GM21786 (cell line): ENCODE measurements around the gene ADGRD2.

Experiments used
- ATAC-seq: cut with Tn5 transposase; IDR thresholded peaks from one replicate; pipeline ENCODE4 v1.9.1; 2021; ENCODE audit not compliant: unreplicated experiment

Gene ADGRD2

DNA sequence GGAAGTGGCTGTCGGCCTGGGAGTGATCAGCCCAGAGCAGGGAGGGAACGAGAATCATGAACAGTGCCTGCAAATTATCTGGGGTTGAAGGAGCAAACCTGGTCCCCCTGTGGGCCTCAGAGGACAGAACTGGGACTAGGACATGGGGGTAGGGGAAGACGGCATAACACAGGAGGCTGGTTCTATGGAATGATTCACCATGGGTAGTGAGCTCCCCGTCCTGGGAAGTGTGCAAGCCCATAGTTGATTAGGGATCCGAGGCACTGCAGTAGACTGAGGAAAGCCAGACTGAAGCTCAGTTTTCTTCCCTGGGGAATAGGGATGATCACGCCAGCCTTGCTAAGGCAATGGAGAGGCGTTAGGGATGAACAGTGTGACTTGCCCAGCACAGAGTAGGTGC, 5.6 kb downstream of the ADGRD2 start:
- no peak for ATAC-seq

DNA sequence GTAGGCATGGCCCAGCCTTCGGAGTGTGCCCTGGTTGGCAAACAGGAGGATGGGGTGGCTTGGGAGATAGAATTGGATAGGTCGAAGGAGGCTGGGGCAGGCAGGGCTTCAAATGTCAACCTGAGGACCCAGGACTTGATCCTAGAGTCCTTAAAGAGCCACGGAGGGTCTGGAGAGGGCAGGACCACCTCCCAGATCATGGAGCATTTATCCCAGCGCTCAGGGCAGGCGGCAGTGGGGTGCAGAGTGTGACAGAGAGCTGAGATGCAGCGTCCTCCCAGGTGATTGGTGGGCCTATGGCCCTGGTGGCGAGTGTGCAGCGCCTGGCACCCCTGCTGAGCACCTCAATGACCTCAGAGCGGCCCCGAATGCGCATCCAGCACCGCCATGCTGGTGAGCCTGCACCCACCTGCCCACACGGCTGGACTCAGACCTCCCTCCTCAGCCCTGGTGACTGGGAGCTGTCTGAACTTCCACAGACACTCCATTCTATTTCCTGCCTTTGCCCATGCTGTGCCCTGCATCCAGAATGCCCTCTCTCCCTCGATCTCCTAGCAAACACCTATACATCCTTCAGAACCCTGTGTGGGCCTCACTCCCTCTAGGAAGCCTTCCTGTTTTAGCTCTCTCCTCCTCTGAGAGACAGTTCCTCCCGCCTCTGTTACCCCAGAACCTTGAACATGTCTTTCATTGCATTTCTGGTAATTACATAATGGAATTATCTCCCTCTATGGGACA, 6.3 kb downstream of the ADGRD2 start:
- ATAC-seq = no peak

DNA sequence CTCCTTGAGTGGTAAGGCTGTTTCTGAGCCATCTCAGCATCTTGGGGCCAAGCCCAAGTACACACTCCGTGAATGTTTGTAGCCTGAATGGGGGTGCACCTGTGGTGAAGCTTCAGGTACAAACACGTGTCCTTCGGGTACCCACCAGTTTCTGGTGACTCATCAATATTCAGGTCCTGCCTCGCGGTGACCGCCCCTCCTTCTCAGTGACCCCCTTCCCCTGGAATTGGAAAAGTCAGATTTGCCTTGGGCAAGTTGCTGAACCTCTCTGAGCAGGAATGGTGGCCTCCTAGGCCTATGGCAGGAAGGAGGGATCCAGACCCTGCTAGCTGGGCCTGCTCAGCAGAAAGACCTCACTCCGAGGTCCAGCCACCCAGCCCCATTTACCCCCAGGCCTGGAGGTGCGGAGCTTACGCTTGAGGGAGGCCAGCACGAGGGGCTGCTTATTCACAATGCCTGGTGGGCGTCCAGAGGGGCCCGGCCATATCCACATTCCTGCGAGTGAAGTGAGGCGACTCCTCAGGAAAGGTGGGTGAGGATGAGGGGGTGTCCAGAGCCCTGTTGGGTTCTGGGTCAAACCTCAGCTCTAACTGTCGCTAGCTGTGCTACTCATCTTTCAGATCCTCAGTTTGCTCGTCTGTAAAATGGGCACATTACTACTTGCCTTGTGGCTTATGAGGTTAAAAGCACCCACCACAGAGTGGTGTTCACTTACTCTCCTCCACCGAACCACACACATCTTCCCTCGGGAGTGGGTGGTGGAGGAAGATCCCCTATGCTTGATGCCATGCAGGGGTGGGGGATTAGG, 7.0 kb downstream of the ADGRD2 start:
- no peak for ATAC-seq

DNA sequence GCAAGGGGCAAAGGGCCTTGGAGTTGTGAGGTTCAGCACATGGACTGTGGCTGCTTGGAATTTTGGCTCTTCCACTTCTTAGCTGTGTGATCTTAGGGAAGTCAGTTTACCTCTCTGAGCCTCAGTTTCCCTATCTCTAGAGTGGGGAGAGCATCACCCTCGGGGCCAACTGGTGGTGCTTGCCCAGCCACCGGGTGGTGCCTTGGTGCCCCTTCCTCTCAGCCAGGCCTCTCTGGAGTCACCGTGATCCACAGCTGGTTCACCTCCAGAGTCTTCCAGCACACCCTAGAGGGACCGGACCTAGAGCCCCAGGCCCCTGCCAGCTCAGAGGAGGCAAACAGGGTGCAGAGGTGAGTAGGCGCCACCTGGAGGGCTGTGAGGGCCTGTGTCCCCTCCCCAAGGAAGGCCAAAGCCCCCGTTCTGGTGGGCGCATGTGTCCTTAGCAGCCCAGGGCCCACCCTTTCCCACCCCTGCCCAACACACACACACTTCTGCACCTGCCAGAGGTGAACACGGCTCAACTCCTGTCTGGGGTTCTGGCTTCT, 7.7 kb downstream of the ADGRD2 start:
- no peak for ATAC-seq

DNA sequence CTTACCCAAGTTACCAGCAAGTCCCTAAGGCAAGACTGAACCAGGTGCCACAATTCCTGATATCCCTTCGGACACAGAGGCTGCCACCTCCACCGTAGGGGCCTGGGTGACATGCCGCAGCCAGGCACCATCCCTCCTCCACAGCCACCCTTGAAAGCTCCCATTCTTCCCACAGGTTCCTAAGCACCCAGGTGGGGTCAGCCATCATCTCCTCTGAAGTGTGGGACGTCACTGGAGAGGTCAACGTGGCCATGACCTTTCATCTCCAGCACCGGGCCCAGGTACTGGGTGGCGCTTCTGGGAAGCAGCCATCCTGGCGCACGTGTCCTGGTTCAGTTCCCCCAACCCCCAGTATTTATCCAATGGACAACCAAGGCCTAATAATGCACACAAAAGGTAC, 8.2 kb downstream of the ADGRD2 start:
- ATAC-seq = no peak

DNA sequence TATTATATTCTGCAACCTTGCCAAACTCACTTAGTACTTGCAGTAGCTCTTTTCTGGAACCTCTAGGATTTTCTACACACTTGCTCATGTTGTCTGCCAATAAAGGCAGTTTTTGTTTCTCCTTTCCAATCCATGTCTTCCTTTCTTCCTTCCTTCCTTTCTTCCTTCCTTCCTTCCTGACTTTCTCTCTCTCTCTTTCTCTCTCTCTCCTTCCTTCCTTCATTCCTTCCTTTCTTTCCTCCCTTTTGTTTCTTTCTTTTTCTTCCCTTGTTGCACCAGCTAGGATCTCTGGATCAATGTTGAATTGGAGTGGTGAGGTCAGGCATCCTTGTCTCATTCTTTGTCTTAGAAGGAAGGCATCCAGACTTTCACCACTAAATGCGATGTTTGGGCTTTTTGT, 12.5 kb downstream of the ADGRD2 start:
- ATAC-seq = no peak

DNA sequence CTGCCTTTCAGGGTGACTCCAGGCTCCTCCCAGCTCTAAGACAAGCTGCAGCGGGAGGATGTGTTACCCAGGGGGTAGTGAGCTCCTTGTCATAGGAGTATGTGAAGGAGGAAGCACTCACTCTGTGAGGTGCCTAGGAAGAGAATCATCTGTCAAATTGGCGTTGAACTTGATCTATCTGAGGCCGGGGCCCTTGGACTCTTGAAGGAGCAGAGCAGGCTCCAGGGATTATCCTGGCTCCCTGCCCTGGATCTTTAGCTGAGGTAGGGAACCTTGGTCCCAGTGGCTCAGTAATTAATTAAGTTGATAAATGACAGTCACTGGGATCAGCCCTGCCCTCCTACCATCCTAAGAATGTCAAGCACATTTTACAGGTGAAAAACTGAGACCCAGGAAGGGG, 15.5 kb downstream of the ADGRD2 start:
- no peak for ATAC-seq

DNA sequence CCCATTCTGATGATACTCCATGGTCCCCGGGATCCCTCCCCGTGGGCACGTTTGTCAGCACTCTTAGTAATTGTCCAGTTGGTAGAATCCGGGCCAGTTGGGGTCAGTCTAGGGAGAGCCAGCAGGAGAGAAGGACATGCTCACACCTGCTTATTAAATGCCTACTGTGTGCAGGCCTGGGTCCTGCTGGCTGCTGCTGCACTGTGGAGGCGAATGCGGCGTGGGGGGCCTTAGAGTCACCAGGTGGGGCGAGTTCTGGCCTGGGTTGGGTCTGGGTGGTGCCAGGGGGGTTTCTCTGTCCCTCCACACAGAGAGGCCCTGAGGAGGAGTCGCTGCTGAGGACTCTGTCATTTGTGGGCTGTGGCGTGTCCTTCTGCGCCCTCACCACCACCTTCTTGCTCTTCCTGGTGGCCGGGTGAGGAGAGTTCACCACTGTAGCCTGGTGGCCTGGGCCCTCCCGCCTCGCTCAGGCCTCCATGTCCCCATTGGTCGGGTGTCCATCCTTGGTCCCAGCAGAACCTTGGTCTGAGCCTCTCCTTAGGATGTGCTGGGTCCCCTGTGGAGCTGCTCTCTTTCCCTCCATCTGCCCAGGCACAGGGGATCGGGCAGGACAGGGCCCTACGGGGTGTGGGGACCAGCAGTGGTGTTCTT, 17.3 kb downstream of the ADGRD2 start:
- no peak for ATAC-seq

DNA sequence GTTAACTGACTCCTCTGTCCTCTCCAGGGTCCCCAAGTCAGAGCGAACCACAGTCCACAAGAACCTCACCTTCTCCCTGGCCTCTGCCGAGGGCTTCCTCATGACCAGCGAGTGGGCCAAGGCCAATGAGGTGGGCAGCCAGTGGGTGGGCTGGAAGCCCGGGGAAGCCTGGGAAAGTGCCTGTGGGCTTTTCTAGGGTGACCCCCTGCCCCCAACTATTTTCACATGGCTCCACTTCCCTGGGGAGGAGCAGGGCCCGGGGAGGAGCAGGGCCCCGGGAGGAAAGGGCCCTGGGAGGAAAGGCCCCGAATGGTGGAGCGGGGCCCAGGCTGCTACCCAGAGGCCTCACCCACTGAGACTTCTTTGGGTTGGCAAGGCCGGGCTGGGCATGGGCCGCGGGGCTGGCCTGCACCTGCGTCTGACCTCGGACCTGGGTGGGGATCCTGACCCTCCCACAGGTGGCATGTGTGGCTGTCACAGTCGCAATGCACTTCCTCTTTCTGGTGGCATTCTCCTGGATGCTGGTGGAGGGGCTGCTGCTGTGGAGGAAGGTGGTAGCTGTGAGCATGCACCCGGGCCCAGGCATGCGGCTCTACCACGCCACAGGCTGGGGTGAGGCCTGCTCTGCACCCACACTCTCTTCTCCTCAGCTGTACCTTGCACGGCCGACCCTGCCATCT, 17.9 kb downstream of the ADGRD2 start:
- ATAC-seq = no peak

DNA sequence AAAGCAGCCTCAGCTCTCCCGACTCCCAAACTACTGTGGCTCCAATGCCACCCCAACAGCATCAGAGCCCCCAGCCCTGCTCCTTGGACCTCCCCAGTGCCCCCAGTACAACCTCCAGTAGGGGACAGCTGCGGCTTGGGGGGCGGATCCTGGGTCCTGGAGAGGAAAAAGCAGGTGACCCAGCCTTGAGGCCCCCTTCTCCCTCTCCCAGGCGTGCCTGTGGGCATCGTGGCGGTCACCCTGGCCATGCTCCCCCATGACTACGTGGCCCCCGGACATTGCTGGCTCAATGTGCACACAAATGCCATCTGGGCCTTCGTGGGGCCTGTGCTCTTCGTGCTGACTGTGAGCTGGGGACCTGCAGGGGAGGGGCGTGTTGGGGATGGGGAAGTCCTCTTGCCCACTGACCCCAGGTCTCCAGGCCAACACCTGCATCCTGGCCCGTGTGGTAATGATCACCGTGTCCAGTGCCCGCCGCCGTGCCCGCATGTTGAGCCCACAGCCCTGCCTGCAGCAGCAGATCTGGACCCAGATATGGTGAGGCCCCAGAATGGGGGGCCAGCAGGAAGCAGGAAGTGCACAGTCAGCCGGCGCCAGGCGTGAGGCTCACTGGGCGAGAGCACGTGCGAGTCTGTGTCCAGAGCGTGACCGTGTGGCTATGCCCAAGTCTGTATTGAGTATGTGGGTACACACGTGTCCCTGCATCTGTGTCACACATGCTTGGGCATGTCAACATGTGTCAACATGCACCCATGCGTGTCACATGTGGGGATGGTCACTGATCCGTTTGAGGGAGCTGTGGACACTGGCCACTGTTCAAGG, 19.0 kb downstream of the ADGRD2 start:
- no peak for ATAC-seq

DNA sequence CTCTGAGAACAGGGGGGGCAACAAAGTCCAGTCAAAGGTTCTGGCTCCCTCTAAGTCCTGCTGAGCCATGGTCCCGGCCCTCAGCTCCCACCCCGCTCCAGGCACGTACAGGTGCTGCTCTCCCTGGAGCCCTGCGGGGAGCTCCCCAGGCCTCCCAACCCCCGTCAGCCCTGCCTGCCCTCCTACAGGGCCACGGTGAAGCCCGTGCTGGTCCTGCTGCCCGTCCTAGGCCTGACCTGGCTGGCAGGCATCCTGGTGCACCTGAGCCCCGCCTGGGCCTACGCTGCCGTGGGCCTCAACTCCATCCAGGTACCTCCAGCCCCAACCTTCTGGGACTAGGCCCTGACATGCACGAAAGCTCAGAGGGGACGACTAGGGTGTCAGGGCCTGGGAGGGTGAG, 20.1 kb downstream of the ADGRD2 start:
- ATAC-seq = no peak

DNA sequence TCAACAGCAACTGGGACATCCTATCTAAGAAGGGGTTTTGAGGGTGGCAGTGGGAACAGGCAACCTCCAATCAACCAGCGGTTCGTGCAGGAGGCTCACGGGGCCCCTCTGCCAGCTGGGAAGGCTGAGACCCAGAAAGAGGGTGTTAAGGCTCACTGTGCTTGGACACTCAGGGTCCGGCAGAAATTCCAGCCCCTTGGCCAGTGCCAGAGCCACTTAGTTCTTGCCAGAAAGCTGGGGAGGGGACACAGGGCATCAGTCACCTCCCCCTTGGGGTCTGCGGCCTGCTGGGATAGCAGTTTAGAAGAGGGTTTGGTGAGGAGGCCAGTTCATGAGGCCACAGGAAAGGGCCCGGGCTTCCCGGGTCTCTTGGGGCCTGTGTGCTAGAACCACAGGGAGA, 20.5 kb downstream of the ADGRD2 start:
- no peak for ATAC-seq

DNA sequence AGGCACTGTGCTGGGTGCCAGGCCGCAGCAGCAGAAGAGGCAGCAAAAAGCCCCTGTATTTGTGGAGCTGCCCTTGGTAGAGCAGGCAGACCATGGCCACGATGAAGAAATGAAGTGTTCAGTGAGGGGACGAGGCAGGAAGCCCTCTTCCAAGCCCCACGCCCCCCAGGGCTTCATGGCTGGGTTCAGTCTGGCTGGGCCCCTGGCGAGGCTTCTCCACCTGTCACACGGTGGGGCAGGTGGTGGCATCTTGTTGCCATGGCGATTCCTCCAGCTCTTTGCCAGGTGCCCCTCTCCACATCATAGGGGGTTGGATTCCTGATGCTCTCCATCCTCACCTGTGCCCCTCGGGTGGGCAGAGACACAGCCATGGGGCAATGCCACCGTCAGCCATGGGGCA, 21.5 kb downstream of the ADGRD2 start:
- ATAC-seq = no peak

DNA sequence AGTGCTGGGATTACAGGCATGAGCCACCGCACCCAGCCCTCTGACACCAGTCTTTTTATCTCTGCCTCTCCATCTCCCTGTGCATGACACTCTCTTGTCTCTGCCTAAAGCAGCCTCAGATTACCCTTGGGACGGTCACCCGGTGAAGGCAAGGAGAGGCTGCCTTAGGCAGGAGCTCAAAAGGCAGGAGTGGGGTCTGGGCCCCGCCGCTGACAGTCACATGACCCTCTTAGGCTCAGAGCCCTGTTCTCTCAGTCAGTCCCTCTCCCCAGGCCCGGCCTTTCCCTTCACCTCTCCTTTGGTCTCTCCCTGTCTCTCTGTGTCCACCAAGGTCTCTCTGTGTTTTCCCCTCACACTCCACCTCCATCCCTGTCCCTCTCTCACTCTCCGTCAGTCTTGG, 22.5 kb downstream of the ADGRD2 start:
- no peak for ATAC-seq

DNA sequence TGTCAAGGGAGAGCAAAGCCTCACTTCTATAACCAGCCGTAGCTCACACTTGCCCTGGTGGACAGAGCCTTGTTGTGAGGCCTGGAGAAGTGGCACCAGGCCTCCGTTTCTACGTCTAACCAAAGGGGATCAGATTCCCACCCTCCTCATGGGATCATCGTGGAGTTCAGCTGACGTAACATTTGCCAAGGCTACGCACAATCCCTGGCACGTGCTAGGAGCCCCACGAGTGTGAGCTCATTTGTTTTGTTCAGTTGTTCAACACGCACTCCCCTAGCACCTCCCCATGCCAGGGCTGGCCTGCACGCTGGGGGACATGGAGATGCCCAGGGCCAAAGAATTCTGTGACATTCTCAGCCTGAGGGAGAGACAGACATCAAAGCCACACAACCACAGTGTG, 23.1 kb downstream of the ADGRD2 start:
- ATAC-seq = no peak

DNA sequence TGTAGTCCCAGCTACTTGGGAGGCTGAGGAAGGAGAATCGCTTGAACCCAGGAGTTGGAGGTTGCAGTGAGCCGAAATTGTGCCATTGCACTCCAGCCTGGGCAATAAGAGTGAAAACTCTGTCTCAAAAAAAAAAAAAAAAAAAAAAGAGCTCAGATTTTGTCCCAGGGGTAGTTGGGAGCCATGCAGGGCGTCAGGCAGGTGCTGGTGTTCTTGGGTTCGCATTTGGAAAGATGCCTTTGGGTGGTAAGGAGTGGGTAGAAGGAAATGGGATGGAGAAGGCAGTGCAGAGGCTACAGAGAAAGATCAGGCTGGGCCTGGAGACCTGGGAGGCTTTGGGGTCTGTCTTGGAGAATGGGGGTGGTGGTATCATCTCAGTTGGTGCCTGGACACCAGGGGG, 23.9 kb downstream of the ADGRD2 start:
- ATAC-seq = no peak

DNA sequence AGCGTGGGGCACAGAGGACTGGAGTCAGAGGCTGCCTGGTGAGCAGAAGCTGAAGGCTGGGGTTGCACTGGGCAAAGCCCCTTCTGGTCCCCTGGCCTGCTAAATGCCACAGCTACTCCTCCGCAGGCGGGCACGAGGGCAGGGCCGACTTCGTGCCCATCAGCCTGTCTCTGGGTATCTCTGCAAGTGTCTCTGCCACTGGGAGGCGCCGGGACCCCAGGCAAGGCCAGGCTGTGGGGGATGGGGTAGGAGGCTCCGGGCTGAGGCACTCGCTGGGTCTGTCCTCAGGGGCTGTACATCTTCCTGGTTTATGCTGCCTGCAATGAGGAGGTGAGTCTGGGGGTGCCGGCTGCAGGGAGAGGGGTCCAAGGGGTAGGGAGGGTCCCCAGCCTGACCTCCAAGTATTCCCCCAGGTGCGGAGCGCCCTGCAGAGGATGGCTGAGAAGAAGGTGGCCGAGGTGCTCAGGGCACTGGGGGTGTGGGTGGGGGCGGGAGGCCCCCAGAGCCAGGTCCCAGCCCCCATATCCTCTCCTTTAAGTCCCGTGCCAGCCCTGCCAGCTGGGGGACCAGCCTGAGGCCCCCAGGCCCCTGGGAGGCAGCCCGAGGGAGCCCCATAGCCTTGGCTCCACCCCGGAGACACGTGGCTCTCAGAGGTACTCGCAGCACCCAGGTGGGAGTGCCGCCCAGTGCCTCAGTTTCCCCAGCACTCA, 25.1 kb downstream of the ADGRD2 start:
- no peak for ATAC-seq

DNA sequence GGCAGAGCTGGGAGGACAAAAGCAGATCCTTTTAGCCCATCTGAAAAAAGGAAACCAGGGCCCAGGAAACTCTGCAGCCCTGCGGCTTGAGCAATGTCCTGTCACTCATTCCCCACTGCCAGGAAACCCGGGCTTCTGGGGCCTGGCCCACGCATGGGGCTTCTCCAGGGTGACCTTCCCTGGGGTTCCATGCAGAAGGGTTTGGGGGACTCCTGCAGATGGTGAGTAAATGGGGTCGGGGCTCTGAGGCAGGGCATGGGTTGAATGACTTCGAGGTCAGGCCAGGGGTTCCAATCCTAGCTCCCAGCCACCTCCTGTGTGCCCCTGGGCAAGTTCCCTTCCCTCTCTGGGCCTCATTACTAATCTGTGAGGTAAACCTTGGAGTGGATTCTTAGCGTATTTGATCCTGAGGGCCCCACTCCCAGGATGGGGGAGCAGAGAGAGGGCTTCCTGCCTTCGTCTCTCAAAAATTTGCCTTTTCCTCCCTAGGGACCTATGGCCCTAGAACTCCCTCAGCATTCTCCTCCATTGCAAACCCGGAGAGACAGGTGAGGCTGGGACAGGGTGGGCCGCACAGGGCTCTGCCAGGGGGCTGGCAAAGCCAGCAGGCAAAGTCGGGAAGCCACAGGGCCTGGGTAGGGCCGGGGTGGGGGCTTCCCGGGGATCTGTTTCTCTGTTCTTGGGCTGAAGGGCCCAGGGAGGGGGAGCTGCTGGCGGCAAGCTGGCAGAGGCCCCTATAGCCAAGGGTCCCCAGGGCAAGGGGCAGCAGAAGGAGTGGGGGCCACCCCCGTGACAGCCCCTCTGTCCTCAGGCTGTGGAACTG, 25.8 kb downstream of the ADGRD2 start:
- no peak for ATAC-seq

DNA sequence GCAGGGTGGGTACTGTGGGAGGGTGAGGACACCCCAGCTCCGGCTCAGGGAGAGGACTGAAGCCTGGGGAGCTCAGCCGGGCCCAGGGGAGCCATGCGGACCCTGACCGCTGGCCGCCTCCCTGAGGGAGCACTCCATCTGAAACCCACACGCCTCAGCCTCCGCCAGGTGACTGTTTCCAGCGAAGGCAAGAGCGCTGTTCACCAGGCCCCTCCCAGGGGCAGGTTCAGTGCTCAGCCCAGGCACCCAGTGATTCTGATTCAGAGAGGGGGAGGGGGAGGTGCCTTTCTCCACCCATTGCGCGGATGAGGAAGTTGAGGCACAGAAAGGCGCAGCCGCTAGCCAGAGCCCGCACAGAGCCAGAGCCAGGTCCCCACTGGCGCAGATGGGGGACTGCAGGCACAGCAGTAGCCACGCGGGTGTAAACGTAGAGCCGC, 27.0 kb downstream of the ADGRD2 start:
- no peak for ATAC-seq
